Loucy (cell line): ENCODE results near the gene PABPN1.

Experiments
- EZH2phosphoT487 ChIP-seq: fragments of 200-600 bp; IDR thresholded peaks from 2 replicates; pipeline ENCODE4 v1.6.1; 2018; ENCODE audit warnings: antibody characterized with exemption, mild to moderate bottlenecking, moderate library complexity, borderline replicate concordance
- TF ChIP-seq, protein P1 (sequence below): fragments of 200-600 bp; sonication (generic); conservative IDR thresholded peaks from 2 replicates; pipeline ENCODE4 v1.5.1; 2014; ENCODE audit warnings: mild to moderate bottlenecking, antibody characterized with exemption, low read length

DNA sequence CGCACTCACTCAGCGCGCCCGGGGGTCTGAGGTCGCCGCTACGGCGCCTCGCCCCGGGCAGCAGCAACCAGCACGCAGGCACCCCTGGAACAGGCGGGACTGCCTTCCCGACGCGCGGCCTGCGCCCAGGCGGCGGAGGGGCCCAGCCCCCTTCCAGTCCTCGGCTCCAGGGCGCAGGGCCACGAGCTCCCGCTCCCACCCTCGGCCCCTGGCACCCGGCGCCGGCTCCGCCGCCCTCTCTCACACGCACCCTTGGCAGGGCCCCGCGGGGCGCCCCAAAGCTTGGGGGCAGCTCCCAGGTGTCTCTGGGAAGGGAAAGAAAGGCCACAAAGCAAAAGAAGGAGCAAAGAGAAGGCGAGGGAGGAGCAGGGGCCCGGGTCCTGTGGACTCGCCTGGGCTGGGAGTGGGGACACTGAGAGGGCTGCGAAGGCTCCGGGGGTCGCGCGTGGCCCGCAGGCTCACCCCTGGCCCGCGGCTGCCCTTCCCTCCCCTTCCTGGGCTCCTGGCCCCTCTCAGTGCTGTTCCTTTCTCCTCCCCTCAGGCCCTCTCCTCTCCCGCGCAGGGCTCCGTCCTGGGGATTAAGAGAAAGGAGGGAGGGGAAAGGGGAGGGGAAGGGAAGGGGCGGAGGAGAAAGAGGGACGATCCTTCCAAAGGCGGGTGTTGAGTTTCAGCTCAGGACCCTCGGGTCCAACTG, 44.6 kb downstream of the PABPN1 start:
- TF ChIP-seq, protein P1, sequence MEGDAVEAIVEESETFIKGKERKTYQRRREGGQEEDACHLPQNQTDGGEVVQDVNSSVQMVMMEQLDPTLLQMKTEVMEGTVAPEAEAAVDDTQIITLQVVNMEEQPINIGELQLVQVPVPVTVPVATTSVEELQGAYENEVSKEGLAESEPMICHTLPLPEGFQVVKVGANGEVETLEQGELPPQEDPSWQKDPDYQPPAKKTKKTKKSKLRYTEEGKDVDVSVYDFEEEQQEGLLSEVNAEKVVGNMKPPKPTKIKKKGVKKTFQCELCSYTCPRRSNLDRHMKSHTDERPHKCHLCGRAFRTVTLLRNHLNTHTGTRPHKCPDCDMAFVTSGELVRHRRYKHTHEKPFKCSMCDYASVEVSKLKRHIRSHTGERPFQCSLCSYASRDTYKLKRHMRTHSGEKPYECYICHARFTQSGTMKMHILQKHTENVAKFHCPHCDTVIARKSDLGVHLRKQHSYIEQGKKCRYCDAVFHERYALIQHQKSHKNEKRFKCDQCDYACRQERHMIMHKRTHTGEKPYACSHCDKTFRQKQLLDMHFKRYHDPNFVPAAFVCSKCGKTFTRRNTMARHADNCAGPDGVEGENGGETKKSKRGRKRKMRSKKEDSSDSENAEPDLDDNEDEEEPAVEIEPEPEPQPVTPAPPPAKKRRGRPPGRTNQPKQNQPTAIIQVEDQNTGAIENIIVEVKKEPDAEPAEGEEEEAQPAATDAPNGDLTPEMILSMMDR = no peak
- no peak for TF ChIP-seq EZH2phosphoT487
